PC-3 (cell line): ENCODE measurements around the gene PPP1R14C. TPM values are rescaled to one million over a fixed set of nuclear protein-coding genes. Genes with fewer than 3 reads are reported as not detected.
A peak's percentile ranks its signal among the peaks of the same experiment; 100 is the strongest.

Experiments
- ATAC-seq: fragments of 200-7000 bp; cut with Tn5 transposase; 2 replicates; pipeline ENCODE4 v1.9.1; 2020; ENCODE audit warnings: mild to moderate bottlenecking, moderate library complexity
- BruUV-seq: library from RNA; stranded (reverse); fragments of 400-500 nt; replicated peaks from 2 replicates; lab custom pipeline; 2021; lab: Mats Ljungman, UMichigan
- CTCF ChIA-PET: fragments of 300-600 bp; sonication (Branson Sonifier 250); formaldehyde crosslinking; loops from one replicate; lab custom pipeline; 2022; ENCODE audit warnings: antibody characterized with exemption; lab: Charles Lee
- POLR2A ChIA-PET: fragments of 300-600 bp; sonication (Branson Sonifier 250); formaldehyde crosslinking; loops from one replicate; lab custom pipeline; 2022; ENCODE audit warnings: antibody characterized with exemption; ENCODE audit not compliant: unreplicated experiment; lab: Charles Lee
- DNase-seq: peaks from one replicate; pipeline ENCODE4 v3.0.0-alpha.2; 2015
- H2AFZ ChIP-seq: fragments of 300-600 bp; sonication (generic); 2 replicates; pipeline ENCODE4 v1.6.0; 2016; ENCODE audit warnings: antibody characterized with exemption, low read length
- H3F3A ChIP-seq: fragments of 300-600 bp; sonication (generic); one replicate; pipeline ENCODE4 v1.6.0; 2017; ENCODE audit warnings: antibody characterized with exemption, low read length, control low read depth, mild to moderate bottlenecking; ENCODE audit not compliant: unreplicated experiment
- H3K27ac ChIP-seq: fragments of 300-600 bp; sonication (generic); 2 replicates; pipeline ENCODE4 v1.5.1; 2016; ENCODE audit warnings: mild to moderate bottlenecking, low read length
- H3K27me3 ChIP-seq: fragments of 300-600 bp; sonication (generic); 2 replicates; pipeline ENCODE4 v1.6.1; 2016; ENCODE audit warnings: low read length, mixed read lengths
- H3K36me3 ChIP-seq: fragments of 300-600 bp; sonication (generic); 2 replicates; pipeline ENCODE4 v1.6.1; 2016; ENCODE audit warnings: low read depth, mixed run types, low read length, mixed read lengths
- H3K4me1 ChIP-seq: fragments of 300-600 bp; sonication (generic); 2 replicates; pipeline ENCODE4 v1.5.1; 2016; ENCODE audit warnings: low read length; ENCODE audit not compliant: insufficient read depth
- H3K4me2 ChIP-seq: fragments of 300-600 bp; sonication (generic); 2 replicates; pipeline ENCODE4 v1.6.0; 2016; ENCODE audit warnings: low read length
- H3K4me3 ChIP-seq: fragments of 300-600 bp; sonication (generic); 2 replicates; pipeline ENCODE4 v1.5.1; 2016; ENCODE audit warnings: mild to moderate bottlenecking, low read length, mixed read lengths
- H3K79me2 ChIP-seq: fragments of 300-600 bp; sonication (generic); 2 replicates; pipeline ENCODE4 v1.6.1; 2017; ENCODE audit warnings: low read length, mixed read lengths
- H3K9ac ChIP-seq: fragments of 300-600 bp; sonication (generic); 2 replicates; pipeline ENCODE4 v1.6.0; 2016; ENCODE audit warnings: mild to moderate bottlenecking, low read length
- H3K9me2 ChIP-seq: fragments of 300-600 bp; sonication (generic); replicated peaks from 2 replicates; pipeline ENCODE4 v1.6.1; 2016; ENCODE audit warnings: mixed run types, low read length, mixed read lengths
- H3K9me3 ChIP-seq: fragments of 300-600 bp; sonication (generic); 2 replicates; pipeline ENCODE4 v1.6.1; 2016; ENCODE audit warnings: low read length, mixed read lengths
- H4K20me1 ChIP-seq: fragments of 300-600 bp; sonication (generic); 2 replicates; pipeline ENCODE4 v1.6.1; 2016; ENCODE audit warnings: low read length, mixed read lengths
- EZH2 ChIP-seq: fragments of 300-600 bp; sonication (generic); IDR thresholded peaks from one replicate; pipeline ENCODE4 v1.6.1; 2017; ENCODE audit warnings: antibody characterized with exemption, mild to moderate bottlenecking, low read length; ENCODE audit not compliant: unreplicated experiment
- EZH2phosphoT487 ChIP-seq: fragments of 300-600 bp; sonication (generic); IDR thresholded peaks from 2 replicates; pipeline ENCODE4 v1.6.1; 2018; ENCODE audit warnings: mild to moderate bottlenecking, antibody characterized with exemption, low read length, borderline replicate concordance
- intact Hi-C: fragments of 100-400 bp; cut with micrococcal nuclease; formaldehyde crosslinking; loops from 2 replicates; pipeline ENCODE4 v1.9.0; 2023
- total RNA-seq: library from RNA; depleted of rRNA; stranded (reverse); fragments of >200 nt; gene quantifications from 2 replicates; pipeline ENCODE4 v1.2.3, GENCODE V29; 2014
- TF ChIP-seq, protein P1 (sequence below): fragments of 300-600 bp; sonication (generic); conservative IDR thresholded peaks from 2 replicates; pipeline ENCODE4 v1.5.1; 2017; ENCODE audit warnings: antibody characterized with exemption, low read depth, mild to moderate bottlenecking, low read length

PPP1R14C gene
- total RNA-seq, 1 experiment from 2014 or later = 1.1 TPM

DNA sequence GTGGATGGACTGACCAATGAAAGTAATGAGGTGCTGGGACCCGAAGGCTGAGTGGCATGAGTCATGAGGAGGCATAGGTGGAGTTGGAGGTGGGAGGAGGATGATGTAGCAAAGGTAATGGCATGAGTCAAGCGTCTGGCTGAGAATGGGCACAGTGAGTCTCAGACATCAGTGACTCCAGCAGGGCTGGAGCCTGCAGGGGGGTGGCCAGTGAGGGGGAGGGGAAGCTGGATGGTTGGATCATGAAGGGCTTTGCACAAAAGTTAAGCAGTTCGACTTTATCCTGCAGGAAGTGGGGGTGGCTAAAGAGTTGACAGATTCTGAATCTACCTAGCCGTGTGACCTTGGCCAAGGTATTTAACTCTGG lies 127.0 kb downstream of the PPP1R14C start:
- intact Hi-C loops = no loop called here
- Histone ChIP-seq H3K27ac (0 out of 2 replicates have a peak overlapping the region, but pooled peaks have one; percentile 15), H3K9ac (no peak overlapping the region), H3K9me2 (no peaks in the 10 kb centered on the region), H3K79me2 (no peaks in the 10 kb centered on the region), H3K9me3 (no peaks in the 10 kb centered on the region), H3K4me2 (peak overlapping the region; percentile 40; the same call in 1 of the 2 replicates), H3K4me3 (no peak overlapping the region), H4K20me1 (no peaks in the 10 kb centered on the region), H3K27me3 (no peaks in the 10 kb centered on the region), H3K36me3 (no peaks in the 10 kb centered on the region), H2AFZ (no peak overlapping the region), H3K4me1 (peaks cover 12% of the 10 kb centered on the region; the same call in 1 of the 2 replicates), H3F3A (no peaks in the 10 kb centered on the region)
- ChIA-PET CTCF (no interaction called here), POLR2A (no interaction called here)
- BruUV-seq = no TSS peak
- ATAC-seq = peak; percentile 20; the same call in 1 of the 2 replicates
- DNase-seq = peak; percentile 84
- TF ChIP-seq, protein P1, sequence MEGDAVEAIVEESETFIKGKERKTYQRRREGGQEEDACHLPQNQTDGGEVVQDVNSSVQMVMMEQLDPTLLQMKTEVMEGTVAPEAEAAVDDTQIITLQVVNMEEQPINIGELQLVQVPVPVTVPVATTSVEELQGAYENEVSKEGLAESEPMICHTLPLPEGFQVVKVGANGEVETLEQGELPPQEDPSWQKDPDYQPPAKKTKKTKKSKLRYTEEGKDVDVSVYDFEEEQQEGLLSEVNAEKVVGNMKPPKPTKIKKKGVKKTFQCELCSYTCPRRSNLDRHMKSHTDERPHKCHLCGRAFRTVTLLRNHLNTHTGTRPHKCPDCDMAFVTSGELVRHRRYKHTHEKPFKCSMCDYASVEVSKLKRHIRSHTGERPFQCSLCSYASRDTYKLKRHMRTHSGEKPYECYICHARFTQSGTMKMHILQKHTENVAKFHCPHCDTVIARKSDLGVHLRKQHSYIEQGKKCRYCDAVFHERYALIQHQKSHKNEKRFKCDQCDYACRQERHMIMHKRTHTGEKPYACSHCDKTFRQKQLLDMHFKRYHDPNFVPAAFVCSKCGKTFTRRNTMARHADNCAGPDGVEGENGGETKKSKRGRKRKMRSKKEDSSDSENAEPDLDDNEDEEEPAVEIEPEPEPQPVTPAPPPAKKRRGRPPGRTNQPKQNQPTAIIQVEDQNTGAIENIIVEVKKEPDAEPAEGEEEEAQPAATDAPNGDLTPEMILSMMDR = no peak
- no peak for TF ChIP-seq EZH2phosphoT487
- no peak for TF ChIP-seq EZH2

GRCh38 chr6:150270330-150271052 lies 127.6 kb downstream of the PPP1R14C start:
- Histone ChIP-seq H3K4me1 (peaks cover 12% of the 10 kb centered on the region; the same call in 1 of the 2 replicates), H3K9ac (no peak overlapping the region), H3K9me3 (no peaks in the 10 kb centered on the region), H3K27me3 (no peaks in the 10 kb centered on the region), H4K20me1 (no peaks in the 10 kb centered on the region), H3K36me3 (no peaks in the 10 kb centered on the region), H3F3A (no peaks in the 10 kb centered on the region), H3K4me3 (no peak overlapping the region), H3K27ac (0 out of 2 replicates have a peak overlapping the region, but pooled peaks have one; percentile 15), H3K79me2 (no peaks in the 10 kb centered on the region), H3K4me2 (no peak overlapping the region), H2AFZ (no peak overlapping the region), H3K9me2 (no peaks in the 10 kb centered on the region)
- ATAC-seq (no peak), DNase-seq (no peak)
- ChIA-PET CTCF (no interaction called here), POLR2A (no interaction called here)
- no TSS peak for BruUV-seq
- TF ChIP-seq EZH2 = no peak
- TF ChIP-seq, protein P1 = no peak
- intact Hi-C loops = no loop called here

DNA sequence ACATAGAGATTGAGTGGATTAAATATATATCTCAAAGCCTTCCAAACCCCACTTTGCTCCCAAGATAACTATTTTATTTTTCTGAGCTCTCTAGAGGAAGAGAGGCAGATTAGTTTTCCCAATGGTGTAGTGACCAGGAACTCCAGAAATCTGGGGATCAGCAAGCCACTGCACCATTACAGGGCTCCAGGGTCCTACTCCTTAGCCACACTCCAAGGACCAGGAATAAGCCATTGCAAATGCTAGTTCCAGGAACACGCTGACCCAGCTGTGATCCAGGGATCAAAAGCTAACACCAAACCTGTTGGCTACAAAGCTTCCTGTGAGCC lies 128.3 kb downstream of the PPP1R14C start:
- peaks cover 12% of the 10 kb centered on the region; the same call in 1 of the 2 replicates for H3K4me1 ChIP-seq
- no peaks in the 10 kb centered on the region for H3K36me3 ChIP-seq
- no peaks in the 10 kb centered on the region for H3K9me2 ChIP-seq
- no peak overlapping the region for H3K9ac ChIP-seq
- no peak for TF ChIP-seq EZH2
- TF ChIP-seq, protein P1 = no peak
- H4K20me1 ChIP-seq = no peaks in the 10 kb centered on the region
- DNase-seq (no peak), ATAC-seq (no peak)
- H3F3A ChIP-seq = no peaks in the 10 kb centered on the region
- ChIA-PET POLR2A (no interaction called here), CTCF (no interaction called here)
- H3K9me3 ChIP-seq = no peaks in the 10 kb centered on the region
- H2AFZ ChIP-seq = no peak overlapping the region
- no peak overlapping the region for H3K4me3 ChIP-seq
- no peaks in the 10 kb centered on the region for H3K79me2 ChIP-seq
- no TSS peak for BruUV-seq
- no peaks in the 10 kb centered on the region for H3K27me3 ChIP-seq
- intact Hi-C loops = no loop called here
- no peak overlapping the region for H3K4me2 ChIP-seq
- H3K27ac ChIP-seq = no peak overlapping the region
